ENCODE results near the gene CACNB1. TPM values are rescaled to one million over a fixed set of nuclear protein-coding genes. Genes with fewer than 3 reads are reported as not detected.

The CACNB1 gene
- total RNA-seq, 1 experiment from 2014 or later: 20.0 TPM

DNA sequence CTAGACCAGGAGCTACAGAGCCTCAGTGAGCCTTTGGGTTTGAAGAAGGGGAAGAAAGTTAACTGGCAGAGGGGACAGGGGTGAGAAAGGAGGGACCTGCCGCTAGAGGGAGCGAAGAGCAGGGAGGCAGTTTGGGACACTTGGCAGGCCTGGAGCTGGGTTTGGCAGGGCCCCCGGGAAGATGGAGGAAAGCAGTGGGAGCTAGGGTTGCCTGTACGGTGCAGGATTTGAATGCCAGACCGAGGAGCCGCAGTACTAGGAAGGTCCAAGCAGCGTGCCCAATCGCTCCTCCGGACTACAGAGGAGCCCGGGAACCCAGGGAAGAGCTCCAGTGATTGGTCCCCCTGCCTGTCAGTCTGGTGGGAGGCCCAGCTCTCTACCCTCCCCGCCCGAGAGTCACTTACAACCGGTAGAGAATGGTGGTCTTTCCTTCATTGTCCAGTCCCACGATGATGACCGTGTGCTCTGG is 32.8 kb downstream of the CACNB1 start:
- H3K27me3 Mint-ChIP-seq (ENCODE audit: low read depth): peaks cover 32% of the 10 kb centered on the region
- H4K20me1 ChIP-seq (ENCODE audit: control insufficient read depth, insufficient read depth, insufficient read length): no peaks in the 10 kb centered on the region
- no peak overlapping the region for H3K9ac ChIP-seq (ENCODE audit: extremely low read depth, insufficient read length, low read length)
- H3K23ac ChIP-seq (ENCODE audit: insufficient read length, low read depth, low read length): no peak overlapping the region
- peaks cover 10% of the 10 kb centered on the region; the same call in 1 of the 2 replicates for H3K27me3 ChIP-seq (ENCODE audit: insufficient read depth, low read length)
- H2AFZ ChIP-seq (ENCODE audit: low read length): no peak overlapping the region
- H3K36me3 Mint-ChIP-seq (ENCODE audit: insufficient read depth in 1 of 3, low read depth in 3 of 3): peaks cover 3 to 8% (median 7%) of the 10 kb centered on the region in 3 experiments; a peak in 5 of 7 replicates
- no CpG with 5 or more reads among the region's 15 CpGs for WGBS (ENCODE audit: extremely low coverage, insufficient read length, low lambda C conversion rate)
- no peak overlapping the region for H3K27ac ChIP-seq (ENCODE audit: insufficient read length, low read depth, low read length)
- no peak overlapping the region for H2BK120ac ChIP-seq (ENCODE audit: low read depth, low read length, poor library complexity, severe bottlenecking)
- peaks cover 9% of the 10 kb centered on the region for H3K23me2 ChIP-seq (ENCODE audit: insufficient read length, low read depth, low read length, poor library complexity, severe bottlenecking)
- peak overlapping the region; percentile 82 to 96 for H3K4me3 Mint-ChIP-seq
- no peaks in the 10 kb centered on the region for H3K79me1 ChIP-seq (ENCODE audit: insufficient read depth, low read depth, low read length, poor library complexity, severe bottlenecking)
- peaks cover 4 to 8% of the 10 kb centered on the region in 2 experiments for H3K9me3 Mint-ChIP-seq
- H3K4ac ChIP-seq (ENCODE audit: low read depth, low read length): no peak overlapping the region
- no peak overlapping the region for H2BK12ac ChIP-seq (ENCODE audit: insufficient read length, low read depth, low read length)
- TF ChIP-seq, protein P1, sequence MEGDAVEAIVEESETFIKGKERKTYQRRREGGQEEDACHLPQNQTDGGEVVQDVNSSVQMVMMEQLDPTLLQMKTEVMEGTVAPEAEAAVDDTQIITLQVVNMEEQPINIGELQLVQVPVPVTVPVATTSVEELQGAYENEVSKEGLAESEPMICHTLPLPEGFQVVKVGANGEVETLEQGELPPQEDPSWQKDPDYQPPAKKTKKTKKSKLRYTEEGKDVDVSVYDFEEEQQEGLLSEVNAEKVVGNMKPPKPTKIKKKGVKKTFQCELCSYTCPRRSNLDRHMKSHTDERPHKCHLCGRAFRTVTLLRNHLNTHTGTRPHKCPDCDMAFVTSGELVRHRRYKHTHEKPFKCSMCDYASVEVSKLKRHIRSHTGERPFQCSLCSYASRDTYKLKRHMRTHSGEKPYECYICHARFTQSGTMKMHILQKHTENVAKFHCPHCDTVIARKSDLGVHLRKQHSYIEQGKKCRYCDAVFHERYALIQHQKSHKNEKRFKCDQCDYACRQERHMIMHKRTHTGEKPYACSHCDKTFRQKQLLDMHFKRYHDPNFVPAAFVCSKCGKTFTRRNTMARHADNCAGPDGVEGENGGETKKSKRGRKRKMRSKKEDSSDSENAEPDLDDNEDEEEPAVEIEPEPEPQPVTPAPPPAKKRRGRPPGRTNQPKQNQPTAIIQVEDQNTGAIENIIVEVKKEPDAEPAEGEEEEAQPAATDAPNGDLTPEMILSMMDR (conservative IDR thresholded peaks at IDR 0.05): peak; percentile 85
- H2BK5ac ChIP-seq (ENCODE audit: insufficient read length, low read length): no peak overlapping the region
- no peak overlapping the region for H4K5ac ChIP-seq (ENCODE audit: insufficient read length, low read depth, low read length)
- H4K8ac ChIP-seq (replicated peaks; ENCODE audit: insufficient read length, low read depth, low read length): no peak overlapping the region
- H3K18ac ChIP-seq (ENCODE audit: insufficient read length, low read depth, low read length): no peak overlapping the region
- H3K27ac Mint-ChIP-seq: no peak overlapping the region; a peak in 2 of 7 replicates
- H3K4me2 ChIP-seq (ENCODE audit: insufficient read depth, insufficient read length, low read length): peak overlapping the region; percentile 82
- H3K9me3 ChIP-seq (ENCODE audit: control insufficient read depth, low read depth, low read length): no peaks in the 10 kb centered on the region
- no peak overlapping the region for H3T11ph ChIP-seq (ENCODE audit: low read length)
- H3K79me2 ChIP-seq (ENCODE audit: insufficient read depth, low read length): no peaks in the 10 kb centered on the region
- H3K4me1 Mint-ChIP-seq: peaks cover 24 to 25% of the 10 kb centered on the region in 2 experiments
- no peaks in the 10 kb centered on the region for H3K4me1 ChIP-seq (ENCODE audit: insufficient read depth, low read length)
- H4K91ac ChIP-seq (ENCODE audit: insufficient read length, low read depth, low read length): no peak overlapping the region
- H3K56ac ChIP-seq (ENCODE audit: insufficient read length, low read depth, low read length): no peak overlapping the region
- no peak overlapping the region for H2BK15ac ChIP-seq (ENCODE audit: low read depth, low read length)
- no peak overlapping the region for H2AK5ac ChIP-seq (ENCODE audit: insufficient read length, low read length)
- H2BK20ac ChIP-seq (ENCODE audit: low read depth, low read length, poor library complexity, severe bottlenecking): no peak overlapping the region
- H3K14ac ChIP-seq (ENCODE audit: insufficient read depth, low read length): no peak overlapping the region
- peak; percentile 99 for DNase-seq

Measured in H9 (cell line).